HFF-Myc (cell line): ENCODE measurements around the gene ZNF827.
A peak's percentile ranks its signal among the peaks of the same experiment; 100 is the strongest.

Source experiments
- DNase-seq: peaks from one replicate; pipeline ENCODE4 v3.0.0-alpha.2; 2011; ENCODE audit warnings: low read depth; ENCODE audit errors: extremely low read depth
- H3K4me3 ChIP-seq: replicated peaks from 2 replicates; pipeline ENCODE4 v1.5.1; 2011; ENCODE audit warnings: low read depth, mild to moderate bottlenecking, control low read depth, low read length
- TF ChIP-seq, protein P1 (sequence below): IDR thresholded peaks from 2 replicates; pipeline ENCODE4 v1.5.1; 2012; ENCODE audit warnings: mild to moderate bottlenecking, low read depth, low read length, control low read depth; ENCODE audit errors: missing control alignments

The ZNF827 gene

GRCh38 chr4:145808021-145808650 lies 130.5 kb downstream of the ZNF827 start:
- H3K4me3 ChIP-seq, result no peak overlapping the region

DNA sequence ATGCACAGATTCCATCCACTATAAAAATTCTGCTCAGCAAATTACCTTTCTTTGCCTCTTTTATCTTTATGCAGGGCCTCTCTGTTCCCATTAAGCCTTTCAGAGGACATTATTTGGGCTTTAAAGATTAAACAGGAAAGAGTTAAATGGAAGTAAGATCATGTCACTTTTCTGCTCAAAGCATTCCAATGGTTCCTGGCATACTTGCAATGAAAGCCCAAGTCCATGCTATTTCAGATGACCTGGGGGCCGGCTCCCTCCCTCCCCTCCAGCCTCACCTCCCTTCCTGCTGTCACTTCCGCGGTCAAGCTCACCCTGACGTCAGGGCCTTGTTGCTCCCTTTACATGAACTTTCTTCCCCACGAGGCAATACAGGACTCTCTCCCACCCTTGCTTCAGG lies 133.1 kb downstream of the ZNF827 start:
- DNase-seq, result no peak
- TF ChIP-seq, protein P1, sequence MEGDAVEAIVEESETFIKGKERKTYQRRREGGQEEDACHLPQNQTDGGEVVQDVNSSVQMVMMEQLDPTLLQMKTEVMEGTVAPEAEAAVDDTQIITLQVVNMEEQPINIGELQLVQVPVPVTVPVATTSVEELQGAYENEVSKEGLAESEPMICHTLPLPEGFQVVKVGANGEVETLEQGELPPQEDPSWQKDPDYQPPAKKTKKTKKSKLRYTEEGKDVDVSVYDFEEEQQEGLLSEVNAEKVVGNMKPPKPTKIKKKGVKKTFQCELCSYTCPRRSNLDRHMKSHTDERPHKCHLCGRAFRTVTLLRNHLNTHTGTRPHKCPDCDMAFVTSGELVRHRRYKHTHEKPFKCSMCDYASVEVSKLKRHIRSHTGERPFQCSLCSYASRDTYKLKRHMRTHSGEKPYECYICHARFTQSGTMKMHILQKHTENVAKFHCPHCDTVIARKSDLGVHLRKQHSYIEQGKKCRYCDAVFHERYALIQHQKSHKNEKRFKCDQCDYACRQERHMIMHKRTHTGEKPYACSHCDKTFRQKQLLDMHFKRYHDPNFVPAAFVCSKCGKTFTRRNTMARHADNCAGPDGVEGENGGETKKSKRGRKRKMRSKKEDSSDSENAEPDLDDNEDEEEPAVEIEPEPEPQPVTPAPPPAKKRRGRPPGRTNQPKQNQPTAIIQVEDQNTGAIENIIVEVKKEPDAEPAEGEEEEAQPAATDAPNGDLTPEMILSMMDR, result no peak
- H3K4me3 ChIP-seq, result no peak overlapping the region

More at GRCh38 chr4:145808021-145808650, 130.5 kb downstream of the ZNF827 start:
- peak; percentile 87 for DNase-seq
- TF ChIP-seq, protein P1, result no peak

DNA sequence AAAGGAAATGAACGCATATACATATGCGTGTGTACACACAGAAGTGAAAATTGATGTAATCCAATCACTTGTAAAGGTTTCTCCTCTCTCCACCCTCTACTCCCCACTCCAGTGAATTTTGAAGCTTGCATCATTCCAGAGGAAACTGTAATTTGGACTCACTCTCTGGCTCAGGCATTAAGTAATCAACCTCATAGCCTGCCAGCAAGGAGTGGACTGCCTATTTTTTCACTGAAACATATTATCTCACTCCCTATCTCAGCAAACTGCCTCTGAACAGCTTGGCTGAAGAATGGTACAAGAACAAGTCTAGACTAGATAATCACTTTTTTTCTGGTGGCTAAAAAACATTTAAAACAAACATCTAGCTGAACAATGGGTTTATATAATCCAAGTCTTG lies 134.5 kb downstream of the ZNF827 start:
- DNase-seq, result peak; percentile 53
- TF ChIP-seq, protein P1, result no peak
- H3K4me3 ChIP-seq, result no peak overlapping the region

GRCh38 chr4:145799223-145799622 lies 139.4 kb downstream of the ZNF827 start:
- TF ChIP-seq, protein P1, result no peak
- no peak for DNase-seq
- no peak overlapping the region for H3K4me3 ChIP-seq

GRCh38 chr4:145797278-145797677 lies 141.3 kb downstream of the ZNF827 start:
- DNase-seq, result no peak
- H3K4me3 ChIP-seq, result no peak overlapping the region
- TF ChIP-seq, protein P1, result no peak

DNA sequence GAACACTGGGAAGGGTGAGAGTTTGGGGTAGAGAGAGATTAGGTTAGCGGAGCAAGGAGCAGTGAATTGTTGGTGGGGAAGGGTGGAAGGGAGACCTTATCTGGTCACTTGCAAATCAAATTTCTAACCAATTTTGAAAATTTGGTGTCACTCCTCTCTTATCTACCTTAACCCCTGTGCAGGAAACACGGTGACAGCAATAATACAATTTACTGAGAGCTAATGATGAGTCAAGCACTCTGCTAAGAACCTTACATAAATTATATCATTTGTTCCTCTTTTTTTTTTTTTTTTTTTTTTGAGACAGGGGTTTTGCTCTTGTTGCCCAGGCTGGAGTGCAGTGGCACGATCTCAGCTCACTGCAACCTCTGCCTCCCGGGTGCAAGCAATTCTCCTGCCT lies 142.3 kb downstream of the ZNF827 start:
- no peak for DNase-seq
- H3K4me3 ChIP-seq, result no peak overlapping the region
- TF ChIP-seq, protein P1, result no peak

DNA sequence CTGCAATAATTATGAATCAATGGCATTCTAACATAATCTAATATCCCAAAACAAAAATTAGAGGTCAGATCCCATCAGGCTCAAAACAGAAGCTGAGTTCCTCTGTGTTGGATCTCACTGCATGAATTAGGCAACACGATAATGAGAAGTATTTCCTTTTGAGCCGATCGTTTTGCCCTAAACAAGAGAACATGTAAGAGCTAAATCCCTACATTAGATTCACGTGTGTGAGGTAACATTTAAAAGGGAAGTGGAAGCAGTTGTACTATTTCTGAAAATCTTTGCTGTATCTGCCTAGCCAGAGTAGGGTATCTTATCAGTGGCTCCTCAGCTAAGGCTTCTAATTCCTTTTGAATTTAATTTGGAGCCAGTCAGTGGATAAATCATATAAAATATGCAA lies 143.1 kb downstream of the ZNF827 start:
- TF ChIP-seq, protein P1, result no peak
- DNase-seq, result no peak
- H3K4me3 ChIP-seq, result no peak overlapping the region
